ENCODE data around the gene TSEN2. TPM values are rescaled to one million over a fixed set of nuclear protein-coding genes. Genes with fewer than 3 reads are reported as not detected.

TSEN2 gene
- total and polyA plus RNA-seq, 2 of the 13 experiments (the other 11 are each of a cell fraction or from before 2014, with no cell fraction given): 11.0 to 17.3 TPM

DNA sequence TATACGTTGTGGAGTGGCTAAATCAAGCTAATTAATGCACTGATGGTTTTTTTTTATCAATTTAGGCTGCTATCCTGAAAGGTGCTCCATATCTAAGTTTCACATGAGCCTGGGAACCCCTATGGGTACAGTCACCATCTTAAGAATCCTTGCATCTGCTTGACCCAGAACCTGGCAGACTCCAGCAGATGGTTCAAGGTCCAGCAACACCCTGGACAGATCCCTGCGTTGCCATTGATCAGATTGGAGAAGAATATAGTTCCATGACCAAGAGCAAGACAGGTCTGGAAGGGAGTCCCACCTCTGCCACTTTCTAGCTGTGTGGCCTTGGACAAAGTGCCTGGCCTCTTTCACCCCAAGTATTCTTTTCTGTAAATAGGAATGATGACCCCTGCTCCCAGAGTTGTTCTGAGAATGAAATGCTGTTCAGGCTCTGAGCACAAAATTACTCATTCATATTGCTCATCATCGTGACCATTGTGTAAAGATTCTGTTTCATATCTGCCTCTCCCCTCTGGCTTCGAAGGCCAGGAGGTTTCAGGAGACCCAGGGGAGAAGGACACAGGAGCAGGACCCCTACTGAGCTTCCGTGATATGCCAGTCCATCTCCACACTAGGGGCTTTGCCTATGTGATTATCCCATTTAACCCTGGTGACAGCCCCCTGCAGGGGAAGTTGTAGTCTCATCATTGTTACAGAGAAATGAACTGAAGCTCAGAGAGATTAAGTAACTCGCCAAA is 30.0 kb upstream of the TSEN2 start (continued):
- TF ChIP-seq HNF4A (CRISPR knock-in tag; IDR thresholded peaks at IDR 0.05): peak; percentile 27; the same call in 1 of the 2 replicates
- no peak for TF ChIP-seq NPAS2 (CRISPR knock-in tag; IDR thresholded peaks at IDR 0.05; ENCODE audit: borderline replicate concordance)
- TF ChIP-seq ZNF142 (CRISPR knock-in tag; IDR thresholded peaks at IDR 0.05): no peak
- no peak for TF ChIP-seq RXRA (CRISPR knock-in tag; IDR thresholded peaks at IDR 0.05)
- no peak for TF ChIP-seq MYC (CRISPR knock-in tag; IDR thresholded peaks at IDR 0.05; ENCODE audit: borderline replicate concordance)
- no peak for TF ChIP-seq SOX13 (IDR thresholded peaks at IDR 0.05)
- no peak for TF ChIP-seq SOX13 (CRISPR knock-in tag; conservative IDR thresholded peaks at IDR 0.05 in 1 of 2, IDR thresholded peaks at IDR 0.05 in 1 of 2)
- TF ChIP-seq SMYD3 (CRISPR knock-in tag; IDR thresholded peaks at IDR 0.05): no peak
- TF ChIP-seq, protein P1, sequence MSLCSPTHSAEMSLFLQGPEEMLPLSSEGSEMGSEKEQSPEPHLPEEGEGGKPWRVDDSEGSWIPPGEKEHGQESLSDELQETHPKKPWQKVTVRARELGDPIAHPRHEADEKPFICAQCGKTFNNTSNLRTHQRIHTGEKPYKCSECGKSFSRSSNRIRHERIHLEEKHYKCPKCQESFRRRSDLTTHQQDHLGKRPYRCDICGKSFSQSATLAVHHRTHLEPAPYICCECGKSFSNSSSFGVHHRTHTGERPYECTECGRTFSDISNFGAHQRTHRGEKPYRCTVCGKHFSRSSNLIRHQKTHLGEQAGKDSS (CRISPR knock-in tag; IDR thresholded peaks at IDR 0.05; ENCODE audit: borderline replicate concordance, low read depth): no peak
- no peak for TF ChIP-seq SP4 (CRISPR knock-in tag; IDR thresholded peaks at IDR 0.05)
- no peak for TF ChIP-seq ZNF513 (CRISPR knock-in tag; conservative IDR thresholded peaks at IDR 0.05)
- no peak for TF ChIP-seq ZNF274 (CRISPR knock-in tag; IDR thresholded peaks at IDR 0.05)
- TF ChIP-seq, protein P2, sequence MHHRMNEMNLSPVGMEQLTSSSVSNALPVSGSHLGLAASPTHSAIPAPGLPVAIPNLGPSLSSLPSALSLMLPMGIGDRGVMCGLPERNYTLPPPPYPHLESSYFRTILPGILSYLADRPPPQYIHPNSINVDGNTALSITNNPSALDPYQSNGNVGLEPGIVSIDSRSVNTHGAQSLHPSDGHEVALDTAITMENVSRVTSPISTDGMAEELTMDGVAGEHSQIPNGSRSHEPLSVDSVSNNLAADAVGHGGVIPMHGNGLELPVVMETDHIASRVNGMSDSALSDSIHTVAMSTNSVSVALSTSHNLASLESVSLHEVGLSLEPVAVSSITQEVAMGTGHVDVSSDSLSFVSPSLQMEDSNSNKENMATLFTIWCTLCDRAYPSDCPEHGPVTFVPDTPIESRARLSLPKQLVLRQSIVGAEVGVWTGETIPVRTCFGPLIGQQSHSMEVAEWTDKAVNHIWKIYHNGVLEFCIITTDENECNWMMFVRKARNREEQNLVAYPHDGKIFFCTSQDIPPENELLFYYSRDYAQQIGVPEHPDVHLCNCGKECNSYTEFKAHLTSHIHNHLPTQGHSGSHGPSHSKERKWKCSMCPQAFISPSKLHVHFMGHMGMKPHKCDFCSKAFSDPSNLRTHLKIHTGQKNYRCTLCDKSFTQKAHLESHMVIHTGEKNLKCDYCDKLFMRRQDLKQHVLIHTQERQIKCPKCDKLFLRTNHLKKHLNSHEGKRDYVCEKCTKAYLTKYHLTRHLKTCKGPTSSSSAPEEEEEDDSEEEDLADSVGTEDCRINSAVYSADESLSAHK (CRISPR knock-in tag; IDR thresholded peaks at IDR 0.05; ENCODE audit: borderline replicate concordance): no peak
- no peak for TF ChIP-seq AKAP8 (CRISPR knock-in tag; IDR thresholded peaks at IDR 0.05)
- no peak for TF ChIP-seq RAD51 (IDR thresholded peaks at IDR 0.05; ENCODE audit: borderline replicate concordance)
